Lower lobe of right lung (tissue), 2 donors: ENCODE results near the gene BCDIN3D. TPM values are rescaled to one million over a fixed set of nuclear protein-coding genes. Genes with fewer than 3 reads are reported as not detected.

Experiments used
- ATAC-seq, 2 donors: fragments of 200-7000 bp; cut with Tn5 transposase; one replicate each; pipeline ENCODE4 v1.9.1; 2020 to 2022; ENCODE audit warnings: mild to moderate bottlenecking in 2 of 2, moderate library complexity in 2 of 2
- DNase-seq: peaks from one replicate; pipeline ENCODE4 v3.0.0-alpha.2; 2020
- H3K27ac ChIP-seq: fragments of 200-600 bp; one replicate; pipeline ENCODE4 v1.8.0; 2022
- H3K27me3 ChIP-seq: fragments of 200-600 bp; one replicate; pipeline ENCODE4 v1.8.0; 2022; ENCODE audit warnings: low read depth
- H3K36me3 ChIP-seq: fragments of 200-600 bp; one replicate; pipeline ENCODE4 v1.8.0; 2022; ENCODE audit warnings: mild to moderate bottlenecking
- H3K4me1 ChIP-seq: fragments of 200-600 bp; one replicate; pipeline ENCODE4 v1.8.0; 2022
- H3K4me3 ChIP-seq: fragments of 200-600 bp; one replicate; pipeline ENCODE4 v1.8.0; 2022; ENCODE audit warnings: mild to moderate bottlenecking
- H3K9me3 ChIP-seq: fragments of 200-600 bp; one replicate; pipeline ENCODE4 v1.8.0; 2022
- CTCF ChIP-seq: fragments of 200-600 bp; IDR thresholded peaks from one replicate; pipeline ENCODE4 v1.8.0; 2022; ENCODE audit warnings: antibody characterized with exemption, mild to moderate bottlenecking
- intact Hi-C: fragments of 100-400 bp; cut with DNase I; formaldehyde crosslinking; loops from one replicate; pipeline ENCODE4 v1.11.0; 2022
- total RNA-seq: library from RNA; stranded (reverse); fragmentation: NEBNext Ultra II Directional; extraction: Animal tissue kit (Norgen Biotek cat#: 25700); gene quantifications from one replicate; pipeline ENCODE4 v1.2.1, GENCODE V29; 2021
- donor health status: DM: no; HTN: yes; CAD: no; lungs with severe emphysema.

BCDIN3D gene
- total RNA-seq, 1 donor from 2014 or later: 5.1 TPM

GRCh38 chr12:49854976-49855375, 12.1 kb upstream of the BCDIN3D start:
- Histone ChIP-seq H3K4me3 (no peak overlapping the region), H3K36me3 (no peaks in the 10 kb centered on the region), H3K27ac (no peak overlapping the region), H3K4me1 (no peaks in the 10 kb centered on the region), H3K9me3 (no peaks in the 10 kb centered on the region), H3K27me3 (peaks cover 7% of the 10 kb centered on the region)
- peak; percentile 52 for DNase-seq
- intact Hi-C loops: no loop called here
- no peak for ATAC-seq
- no peak for TF ChIP-seq CTCF

- Histone ChIP-seq H3K27me3 (peaks cover 8% of the 10 kb centered on the region), H3K36me3 (no peaks in the 10 kb centered on the region), H3K4me3 (no peak overlapping the region), H3K9me3 (no peaks in the 10 kb centered on the region), H3K4me1 (no peaks in the 10 kb centered on the region), H3K27ac (no peak overlapping the region)
- ATAC-seq (no peak), DNase-seq (no peak)
- no peak for TF ChIP-seq CTCF
- intact Hi-C loops: no loop called here
Measured at GRCh38 chr12:49853671-49854070, 10.8 kb upstream of the BCDIN3D start.

GRCh38 chr12:49847161-49847560, 4.3 kb upstream of the BCDIN3D start:
- intact Hi-C loops: no loop called here
- Histone ChIP-seq H3K4me1 (peaks cover 7% of the 10 kb centered on the region), H3K27ac (no peak overlapping the region), H3K9me3 (no peaks in the 10 kb centered on the region), H3K4me3 (no peak overlapping the region), H3K27me3 (peaks cover 19% of the 10 kb centered on the region), H3K36me3 (no peaks in the 10 kb centered on the region)
- no peak for DNase-seq
- no peak for TF ChIP-seq CTCF
- no peak for ATAC-seq

- no peak overlapping the region for H3K27ac ChIP-seq
- H3K4me1 ChIP-seq: peaks cover 18% of the 10 kb centered on the region
- no peak for TF ChIP-seq CTCF
- no peaks in the 10 kb centered on the region for H3K9me3 ChIP-seq
- DNase-seq: no peak
- no peak for ATAC-seq
- H3K36me3 ChIP-seq: no peaks in the 10 kb centered on the region
- H3K4me3 ChIP-seq: no peak overlapping the region
- intact Hi-C loops: no loop called here
- peaks cover 19% of the 10 kb centered on the region for H3K27me3 ChIP-seq
Measured at GRCh38 chr12:49846032-49846431, 3.1 kb upstream of the BCDIN3D start.

- Histone ChIP-seq H3K9me3 (no peaks in the 10 kb centered on the region), H3K27me3 (peaks cover 11% of the 10 kb centered on the region), H3K4me3 (no peak overlapping the region), H3K27ac (peak overlapping the region; percentile 88), H3K36me3 (no peaks in the 10 kb centered on the region), H3K4me1 (peaks cover 19% of the 10 kb centered on the region)
- intact Hi-C loops: no loop called here
- DNase-seq (no peak), ATAC-seq (no peak)
- TF ChIP-seq CTCF: no peak
Measured at GRCh38 chr12:49843876-49844437, 1.1 kb upstream of the BCDIN3D start.
